GM19463 (cell line): ENCODE data around the gene TDP1.

ENCODE experiments used
- ATAC-seq: cut with Tn5 transposase; IDR thresholded peaks from one replicate; pipeline ENCODE4 v1.9.1; 2021; ENCODE audit warnings: mild to moderate bottlenecking, moderate library complexity; ENCODE audit not compliant: unreplicated experiment

Gene TDP1

DNA sequence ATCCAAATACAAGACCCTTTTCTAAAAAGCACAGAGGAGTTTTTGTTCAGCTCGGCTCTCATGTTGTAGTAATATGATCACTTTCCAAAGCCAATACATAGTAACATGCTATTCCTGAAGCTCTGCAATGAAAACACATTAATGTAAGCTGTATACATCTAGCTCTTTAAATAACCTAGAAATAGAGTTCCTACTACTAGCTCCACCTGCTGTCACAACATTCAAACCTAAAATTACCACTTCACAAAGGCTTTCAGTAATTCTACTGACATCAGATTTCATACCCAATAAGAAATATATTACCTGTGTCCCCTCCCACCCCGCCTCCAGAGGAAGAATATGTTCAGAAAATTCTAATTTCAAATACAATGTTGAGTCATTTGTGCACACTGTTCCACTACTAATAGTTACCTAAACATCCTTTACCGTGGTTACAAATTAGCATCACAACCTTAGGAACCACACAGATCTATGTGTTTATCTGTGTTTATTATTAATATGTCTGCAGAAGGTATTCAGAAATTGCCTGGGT, 19.0 kb upstream of the TDP1 start:
- ATAC-seq, result no peak

DNA sequence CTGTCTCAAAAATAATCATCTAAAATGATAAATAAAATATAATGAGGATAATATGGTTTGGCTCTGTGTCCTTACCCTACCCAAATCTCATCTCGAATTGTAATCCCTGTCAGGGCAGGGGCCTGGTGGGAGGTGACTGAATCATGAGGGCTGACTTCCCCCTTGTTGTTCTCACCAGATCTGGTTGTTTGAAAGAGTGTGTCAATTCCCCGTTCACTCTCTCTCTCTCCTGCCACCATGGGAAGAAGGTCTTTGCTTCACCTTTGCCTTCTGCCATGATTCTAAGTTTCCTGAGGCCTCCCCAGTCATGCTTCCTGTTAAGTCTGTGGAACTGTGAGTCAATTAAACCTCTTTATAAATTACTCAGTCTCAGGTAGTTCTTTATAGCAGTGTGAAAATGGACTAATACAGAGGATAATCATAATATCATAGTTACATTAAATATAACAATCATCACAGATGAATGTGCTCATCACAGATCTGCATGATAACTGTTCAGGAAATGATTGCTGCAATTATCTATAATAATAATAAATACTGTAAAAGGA, 13.8 kb upstream of the TDP1 start:
- ATAC-seq, result no peak

DNA sequence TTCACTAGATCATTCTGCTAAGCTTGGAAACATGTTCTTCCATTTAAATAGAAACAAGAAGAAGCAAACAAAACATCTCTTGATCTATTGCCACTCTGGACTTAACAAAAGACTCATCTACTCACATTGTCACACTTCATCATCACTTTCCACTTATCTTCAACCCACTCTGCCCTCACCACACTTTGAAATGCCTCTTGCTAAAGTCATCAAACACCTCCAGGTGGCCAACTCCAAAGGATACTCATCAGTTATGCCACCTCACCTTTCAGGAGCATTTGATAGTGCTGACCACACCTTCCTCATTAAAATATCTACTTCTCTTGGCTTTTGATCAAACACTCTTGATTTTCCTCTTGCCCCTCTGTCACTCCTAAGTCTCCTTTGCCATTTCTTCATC, 8.4 kb upstream of the TDP1 start:
- ATAC-seq, result no peak

DNA sequence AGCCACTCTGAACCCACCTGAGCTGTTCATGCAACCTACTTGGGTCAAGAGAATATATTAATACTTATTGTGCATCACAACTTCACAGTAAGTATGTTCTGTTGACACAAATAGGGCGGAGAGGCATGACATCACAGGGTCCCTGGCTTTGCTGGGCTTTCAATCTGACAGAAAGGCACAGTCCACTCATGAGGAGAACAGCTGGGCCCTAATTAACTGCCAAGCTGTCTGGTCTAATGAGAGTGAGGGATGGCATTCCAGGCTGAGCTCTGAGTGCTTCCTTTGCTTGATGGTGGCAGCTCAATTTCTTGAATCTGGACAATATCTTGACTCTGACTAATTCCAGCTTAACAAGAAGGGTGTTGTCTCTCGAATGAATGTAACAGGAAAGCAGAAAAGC, 3.2 kb upstream of the TDP1 start:
- no peak for ATAC-seq

DNA sequence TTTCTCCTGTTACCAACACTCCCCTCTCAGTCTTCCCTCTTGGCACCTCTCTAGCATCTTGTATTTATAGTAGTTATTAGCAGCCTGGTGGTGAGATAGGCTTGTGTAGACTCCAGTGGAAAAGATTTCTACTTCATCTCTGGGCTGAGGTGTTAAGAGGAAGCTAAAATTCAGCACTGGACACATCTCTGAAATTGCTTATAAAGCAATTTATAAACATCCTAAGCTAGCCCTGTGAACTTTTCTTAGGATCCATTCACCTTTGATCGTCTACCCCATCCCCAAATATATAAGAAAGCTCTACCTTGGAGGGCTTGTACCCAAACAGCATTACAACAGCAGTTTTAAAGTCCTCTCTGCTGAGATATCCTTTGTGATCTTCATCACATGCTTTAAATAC, 2.1 kb upstream of the TDP1 start:
- no peak for ATAC-seq

DNA sequence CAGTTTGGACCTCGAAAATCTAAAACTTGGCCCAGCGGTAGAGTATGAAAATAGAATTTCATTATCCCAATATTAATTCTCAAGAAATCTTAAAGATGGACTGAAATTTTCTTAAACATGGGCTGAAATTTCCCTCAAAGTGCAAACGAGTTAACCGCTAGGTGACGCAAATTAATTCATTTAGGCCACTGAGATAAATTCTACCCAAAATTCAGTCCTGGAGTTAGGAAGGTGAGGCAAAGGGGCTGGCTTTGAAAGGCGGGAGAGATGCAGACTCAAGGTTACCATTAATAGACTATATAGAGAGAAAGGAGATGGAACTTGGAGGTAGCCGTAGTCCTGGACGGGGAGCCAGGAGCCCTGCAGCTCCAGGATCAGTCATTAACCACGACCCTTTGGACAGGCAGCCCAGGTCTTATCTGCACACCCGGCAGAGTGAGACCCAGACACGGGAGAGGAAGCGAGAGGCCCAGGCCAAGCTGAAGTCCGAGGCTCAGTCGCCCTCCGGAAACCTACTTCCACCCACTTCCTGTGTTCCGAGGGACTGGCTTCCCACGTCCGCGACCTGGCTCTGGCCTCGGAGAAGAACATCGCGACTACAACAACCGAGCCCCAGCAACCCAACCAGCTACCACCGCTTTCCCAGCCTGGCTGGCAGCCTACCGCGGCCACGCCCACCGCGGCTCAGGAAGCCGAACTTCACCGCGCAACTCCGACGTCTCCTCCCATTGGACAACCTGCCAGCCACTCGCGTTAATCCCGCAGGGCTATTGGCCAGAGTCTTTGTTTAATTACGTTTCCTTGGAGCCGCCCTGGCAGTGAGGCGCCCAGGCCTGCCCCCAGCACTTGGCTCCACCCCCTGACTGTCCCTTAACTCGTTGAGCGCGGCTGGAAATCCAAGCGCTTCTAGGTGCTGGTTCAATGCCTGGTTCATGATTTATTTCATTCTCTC, 1.4 kb upstream of the TDP1 start, which contains the start of gene EFCAB11:
TSS of gene EFCAB11 (minus strand) at position 661 of the 952 bp plus-strand sequence. CDS start at position 591, 70 bp downstream.
- peak; percentile 75 for ATAC-seq

DNA sequence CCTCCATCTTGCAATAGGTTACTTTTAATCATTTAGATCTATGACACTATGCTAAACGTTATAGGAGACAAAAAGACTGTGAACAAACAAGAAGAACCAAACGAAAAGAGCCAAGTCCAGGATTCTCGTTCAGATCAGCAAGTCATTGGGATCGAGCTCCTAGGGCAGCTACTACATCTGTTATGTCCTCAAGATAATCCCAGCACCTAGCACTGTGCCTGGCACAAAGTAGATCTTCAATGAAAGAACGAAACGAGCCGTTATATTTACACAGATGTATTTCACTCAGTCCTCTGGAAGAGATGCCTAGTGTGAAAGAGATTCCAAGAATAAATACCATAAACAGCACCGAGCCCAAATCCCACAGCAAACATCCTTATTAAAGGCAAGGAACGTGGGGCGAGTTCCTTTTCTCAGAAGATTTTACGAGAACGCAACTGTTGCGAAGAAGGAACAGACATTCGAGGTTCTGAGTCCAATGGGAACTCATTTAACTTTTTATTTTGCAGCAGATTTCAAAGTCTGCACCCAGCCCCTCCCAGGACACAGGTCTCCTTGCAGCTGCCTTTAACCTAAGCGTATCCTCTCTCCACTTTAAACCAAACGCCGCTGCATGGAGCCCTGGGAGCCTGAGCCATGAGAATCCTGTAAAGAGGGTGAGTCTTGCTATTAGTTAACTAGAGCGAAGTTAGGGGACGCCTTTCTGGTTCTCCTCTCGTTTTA, 544 bp upstream of the TDP1 start:
- peak; percentile 7 for ATAC-seq

DNA sequence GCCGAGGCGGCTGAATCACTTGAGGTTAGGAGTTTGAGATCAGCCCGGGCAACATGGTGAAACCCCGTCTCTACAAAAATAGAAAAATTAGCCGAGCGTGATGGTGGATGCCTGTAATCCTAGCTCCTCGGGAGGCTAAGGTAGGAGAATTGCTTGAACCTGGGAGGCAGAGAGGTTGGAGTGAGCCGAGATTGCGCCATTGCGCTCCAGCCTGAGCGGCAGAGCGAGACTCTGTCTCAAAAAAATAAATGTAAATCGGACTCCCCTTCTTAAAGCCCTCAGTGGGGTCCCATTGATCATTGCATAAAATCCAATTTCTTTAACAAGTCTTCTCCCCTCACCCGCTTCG, 908 bp downstream of the TDP1 start:
- no peak for ATAC-seq

DNA sequence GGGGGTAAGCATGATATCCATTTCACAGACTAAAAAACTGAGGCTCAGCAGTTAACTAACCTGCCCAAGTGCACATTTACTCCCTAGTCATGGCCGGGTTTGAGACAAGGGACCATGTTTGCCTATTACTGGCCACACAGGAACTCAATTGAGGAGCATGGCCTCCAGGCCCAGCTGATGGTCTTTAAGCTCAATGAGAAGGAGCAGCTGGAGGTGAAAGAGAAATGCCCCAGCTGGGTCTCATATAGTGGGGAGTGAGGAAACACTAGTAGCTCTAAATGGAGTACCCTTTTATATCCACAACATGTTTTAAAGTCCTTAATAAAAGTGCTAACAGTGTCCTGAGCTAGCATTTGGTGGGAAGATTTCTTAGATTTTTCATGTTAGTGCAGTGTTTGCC, 1.6 kb downstream of the TDP1 start:
- ATAC-seq, result no peak

DNA sequence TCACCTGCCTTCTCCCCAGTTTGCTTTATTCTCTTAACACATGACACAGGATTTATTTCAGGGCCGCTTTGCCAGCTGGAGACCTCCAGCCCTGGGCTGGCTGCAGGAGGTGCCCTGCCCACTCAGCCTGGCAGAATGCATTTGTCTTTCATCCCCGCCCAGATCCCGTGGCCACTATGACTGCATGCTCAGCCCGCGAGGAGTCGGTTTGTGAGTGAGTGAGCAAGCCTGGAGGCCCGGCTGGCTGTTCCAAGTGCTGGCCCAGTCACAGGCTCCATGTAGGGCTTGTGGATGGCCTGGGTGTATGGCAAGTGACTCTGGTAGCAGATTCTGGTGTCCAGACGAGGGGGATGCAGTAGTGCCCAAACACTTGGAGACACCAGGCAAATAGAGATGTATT, 2.1 kb downstream of the TDP1 start:
- ATAC-seq, result no peak

DNA sequence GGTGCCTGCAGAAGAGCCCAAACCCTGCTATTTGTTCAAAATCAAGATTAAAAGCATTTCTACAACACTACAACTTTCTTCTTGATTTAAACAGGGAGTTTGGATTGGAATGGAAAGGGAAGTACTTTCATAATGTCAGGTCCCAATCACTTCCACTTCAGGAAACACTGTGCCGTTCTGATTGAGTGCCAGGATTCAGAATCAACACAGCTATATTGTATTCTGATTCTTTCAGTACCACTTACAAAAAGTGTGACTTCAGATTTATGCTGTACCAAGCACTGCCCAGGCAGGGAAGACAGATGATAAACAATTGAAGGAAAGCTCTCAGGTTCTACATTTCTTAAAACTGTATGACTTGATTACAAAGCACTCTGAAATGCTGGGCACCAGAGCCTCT, 3.2 kb downstream of the TDP1 start:
- no peak for ATAC-seq

DNA sequence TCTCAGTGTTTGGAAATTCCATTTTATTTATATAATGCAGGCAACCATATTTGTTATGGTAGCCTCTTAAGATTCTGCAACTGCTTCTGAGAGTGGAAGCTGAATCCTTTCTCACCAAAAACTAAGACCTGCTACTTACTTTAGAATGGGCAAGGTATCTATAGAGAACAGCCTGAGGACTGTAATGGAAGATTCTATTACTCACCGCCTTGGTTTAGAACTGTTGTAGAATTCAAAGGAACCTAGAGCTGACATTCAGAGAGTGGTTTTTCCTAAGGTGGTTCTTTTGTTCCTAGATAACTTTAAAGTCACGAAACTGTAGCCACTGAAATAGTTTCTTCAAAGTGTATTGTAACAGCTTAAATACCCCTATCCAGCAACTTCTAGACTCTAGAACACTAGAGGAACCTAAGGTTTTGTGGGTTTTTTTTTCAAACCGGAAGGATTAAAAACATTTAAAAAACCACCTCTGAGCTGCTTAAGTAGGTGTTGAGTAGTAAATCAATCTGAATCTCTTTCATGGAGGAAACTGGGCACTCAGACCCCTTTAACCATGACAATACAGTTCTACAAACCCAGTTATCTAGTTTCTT, 4.2 kb downstream of the TDP1 start:
- ATAC-seq, result no peak

DNA sequence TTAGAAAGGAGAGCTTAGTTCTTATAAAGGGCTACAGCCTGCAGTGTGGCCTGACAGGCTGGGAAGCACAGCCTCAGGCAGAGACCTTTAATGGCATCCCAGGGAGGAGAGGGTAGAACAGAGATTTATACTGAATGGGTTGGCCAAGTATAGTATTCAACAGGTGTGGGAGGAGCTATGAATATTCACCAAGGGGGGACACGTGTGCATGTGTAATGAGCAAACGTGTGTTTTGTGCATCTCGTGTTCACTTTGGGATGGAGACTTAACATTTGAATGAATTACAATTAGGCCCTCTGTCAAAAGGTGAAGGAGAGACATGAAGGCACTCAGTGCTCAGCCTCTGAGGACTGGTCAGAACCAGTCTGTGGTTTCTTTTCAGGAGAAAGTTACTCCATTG, 5.2 kb downstream of the TDP1 start:
- ATAC-seq, result no peak

DNA sequence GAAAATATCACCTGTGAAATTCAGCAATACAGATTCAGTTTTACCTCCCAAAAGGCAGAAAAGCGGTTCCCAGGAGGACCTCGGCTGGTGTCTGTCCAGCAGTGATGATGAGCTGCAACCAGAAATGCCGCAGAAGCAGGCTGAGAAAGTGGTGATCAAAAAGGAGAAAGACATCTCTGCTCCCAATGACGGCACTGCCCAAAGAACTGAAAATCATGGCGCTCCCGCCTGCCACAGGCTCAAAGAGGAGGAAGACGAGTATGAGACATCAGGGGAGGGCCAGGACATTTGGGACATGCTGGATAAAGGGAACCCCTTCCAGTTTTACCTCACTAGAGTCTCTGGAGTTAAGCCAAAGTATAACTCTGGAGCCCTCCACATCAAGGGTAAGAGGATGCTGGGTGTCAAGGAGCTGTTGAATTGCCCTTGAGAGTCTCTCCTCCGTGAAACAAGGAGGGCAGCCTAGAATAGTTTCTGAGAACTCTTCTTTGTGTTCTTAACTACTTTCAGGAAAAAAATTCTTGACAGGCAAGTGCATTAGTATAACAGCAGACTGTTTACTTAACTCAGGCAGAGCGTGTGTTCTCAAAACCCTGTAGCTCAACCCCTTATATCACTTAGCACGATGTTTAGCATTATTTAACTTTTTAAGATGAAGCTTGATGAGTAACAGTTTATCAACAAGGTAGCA, 7.7 kb downstream of the TDP1 start:
- ATAC-seq, result no peak

DNA sequence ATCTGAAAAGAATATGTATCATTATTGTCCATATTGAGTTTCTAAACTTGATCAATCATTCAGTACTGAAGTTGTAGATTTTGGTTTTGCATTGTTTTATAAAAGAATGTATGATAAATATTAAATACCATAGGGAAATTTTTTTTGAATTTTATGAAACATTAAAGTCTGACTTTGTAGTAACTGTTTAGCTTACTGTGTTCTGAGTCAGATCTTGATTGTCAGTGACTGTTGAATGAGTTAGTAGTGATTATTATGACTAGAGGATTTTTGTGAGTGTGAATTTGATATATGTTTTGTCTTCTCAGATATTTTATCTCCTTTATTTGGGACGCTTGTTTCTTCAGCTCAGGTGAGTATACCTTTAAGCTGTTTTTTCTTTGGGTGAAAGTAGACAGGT, 10.1 kb downstream of the TDP1 start:
- ATAC-seq, result no peak

DNA sequence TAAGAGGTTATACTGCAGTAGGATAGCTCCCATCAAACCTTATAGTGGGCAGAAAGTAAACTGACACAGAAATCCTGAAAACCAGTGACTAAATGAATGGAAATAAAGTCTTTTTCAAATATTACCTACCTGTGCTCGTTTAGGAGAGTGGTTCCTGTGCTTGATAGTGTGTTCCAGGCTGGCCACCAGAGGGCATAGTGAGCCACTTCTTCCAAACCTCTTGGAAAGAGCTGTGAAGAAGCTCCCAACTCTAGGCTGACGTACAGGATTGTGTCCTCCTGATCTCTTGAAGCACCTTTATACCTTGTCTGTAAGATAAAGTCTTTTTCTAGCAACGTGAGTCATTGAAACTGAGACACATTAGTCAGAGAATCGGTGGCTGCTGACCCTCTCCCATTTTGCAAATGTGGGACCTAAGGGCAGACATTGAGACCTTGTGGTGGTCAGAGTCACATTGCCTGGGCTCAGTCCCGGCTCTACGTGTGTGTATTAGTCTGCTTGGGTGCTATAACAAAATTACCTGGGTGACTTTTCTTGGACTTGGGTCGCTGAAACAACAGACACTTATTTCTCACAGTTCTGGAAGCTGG, 17.6 kb downstream of the TDP1 start:
- ATAC-seq, result peak; percentile 61

DNA sequence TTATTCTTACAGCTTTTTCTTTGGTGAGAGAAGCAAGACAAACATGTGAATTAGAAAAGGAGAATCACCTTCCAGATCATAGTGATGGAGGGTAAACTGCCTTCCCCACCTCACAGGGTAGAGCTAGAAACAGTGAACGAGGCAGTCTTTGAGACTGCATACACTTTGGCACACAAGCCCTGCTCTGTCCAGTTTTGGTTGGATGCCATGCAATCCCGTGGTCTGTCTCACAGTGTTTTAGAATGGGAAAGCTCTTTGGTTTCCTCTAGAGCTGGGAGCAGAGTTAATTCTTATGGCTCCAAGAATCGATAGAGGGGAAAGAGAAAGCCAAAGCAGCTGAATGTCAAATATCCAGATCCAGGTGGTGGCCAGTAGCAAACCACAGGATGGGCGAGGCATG, 21.9 kb downstream of the TDP1 start:
- no peak for ATAC-seq

DNA sequence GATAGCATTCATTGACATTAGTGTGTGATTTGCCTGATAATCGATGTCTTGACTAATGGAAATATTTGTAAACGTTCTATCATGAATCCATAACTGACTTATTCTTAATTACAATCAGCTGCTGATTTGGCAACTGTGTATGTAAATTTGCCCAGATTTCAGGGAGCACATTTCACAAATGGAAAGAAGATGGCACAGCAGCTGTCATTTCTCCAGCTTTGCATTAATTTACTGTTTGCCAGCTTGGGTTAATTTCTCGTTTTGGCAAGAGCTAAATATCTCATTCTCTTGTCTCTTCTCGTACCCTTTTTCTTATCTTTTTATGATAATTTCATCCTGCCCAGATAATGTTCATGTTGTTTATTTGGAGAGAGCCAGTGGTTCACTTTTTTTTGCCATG, 22.9 kb downstream of the TDP1 start:
- ATAC-seq, result no peak

DNA sequence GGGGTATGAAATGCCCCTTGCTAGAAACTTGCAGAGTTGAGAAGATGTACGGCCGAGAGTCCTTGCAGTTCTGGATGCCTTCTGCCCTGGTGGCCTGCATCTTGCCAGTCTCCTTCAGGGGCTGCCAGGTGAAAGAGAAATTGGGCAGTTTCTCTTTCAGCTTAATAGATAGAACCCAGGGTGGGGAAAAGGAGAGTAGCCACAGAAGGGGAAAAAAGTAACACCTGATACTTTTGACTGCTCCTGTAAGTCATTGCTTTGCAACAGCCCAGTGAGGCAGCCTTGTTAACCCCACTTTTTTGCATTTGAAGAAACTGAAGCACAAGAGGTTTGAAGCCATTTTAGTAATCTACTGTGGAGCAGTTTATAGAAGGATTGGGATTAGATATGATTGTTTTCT, 27.6 kb downstream of the TDP1 start:
- ATAC-seq, result peak; percentile 50

DNA sequence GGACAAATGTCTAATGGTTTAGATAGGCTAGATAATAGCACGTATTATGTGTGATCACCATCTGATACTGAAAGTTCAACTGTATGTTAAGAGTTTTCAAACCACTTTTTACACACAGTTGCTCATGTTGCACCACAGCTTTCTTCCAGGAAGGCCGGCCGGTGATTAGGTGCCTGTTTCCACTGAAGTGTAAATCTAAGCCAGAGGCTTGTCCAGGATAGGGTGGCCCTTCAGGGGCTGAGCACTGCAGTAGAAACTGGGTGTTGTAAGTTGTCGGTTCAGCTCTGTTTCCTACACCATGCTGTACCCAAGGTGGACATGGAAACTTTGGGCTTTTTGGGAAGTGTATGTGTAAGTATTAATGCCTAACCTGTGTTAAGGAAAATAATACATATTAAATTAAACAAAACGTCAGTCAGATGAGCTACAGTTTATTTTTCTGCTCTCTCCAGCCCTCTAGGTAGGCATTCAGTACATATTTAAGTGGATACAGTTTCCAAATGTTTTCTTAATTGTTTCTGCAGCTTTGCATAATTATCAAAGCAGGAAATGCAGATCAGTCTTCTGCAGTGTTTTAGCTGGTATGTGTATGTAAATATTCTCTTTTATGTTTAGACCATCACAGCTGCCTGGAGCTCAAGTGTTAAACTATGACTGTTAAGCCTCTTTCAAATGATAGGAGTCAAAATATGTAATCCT, 30.9 kb downstream of the TDP1 start:
- no peak for ATAC-seq
